ENCODE data around the gene CIART.
A peak's percentile ranks its signal among the peaks of the same experiment; 100 is the strongest.

The CIART gene

DNA sequence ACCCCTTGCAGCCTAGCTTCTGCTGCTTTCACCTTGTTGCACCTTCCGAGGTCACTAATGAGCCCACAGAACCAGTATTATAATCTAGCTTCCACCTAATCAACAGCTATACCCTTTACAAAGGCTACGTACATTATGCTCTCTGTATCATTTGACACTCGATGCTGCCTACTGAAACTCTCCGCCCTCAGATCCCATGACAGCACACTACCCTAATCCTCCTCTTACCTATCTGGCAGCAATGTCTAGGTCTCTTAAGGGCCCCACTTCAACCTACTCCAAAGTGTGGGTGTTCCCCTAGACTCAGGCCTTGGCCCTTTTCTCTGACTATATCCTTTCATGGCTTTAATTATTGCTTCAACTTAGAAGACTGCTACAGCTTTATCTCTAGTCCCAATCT lies 6.5 kb downstream of the CIART start:
- Histone ChIP-seq H3K4me1 (ENCODE audit: control insufficient read depth in 1 of 2, insufficient read depth in 1 of 2, low read depth in 1 of 2, low read length in 1 of 2) (peaks cover 7 to 10% of the 10 kb centered on the region in 2 experiments), H3K9me3 (no peaks in the 10 kb centered on the region), H3K27me3 (peaks cover 46% of the 10 kb centered on the region), H3K36me3 (no peaks in the 10 kb centered on the region), H3K27ac (no peak overlapping the region), H3K4me3 (ENCODE audit: low read depth in 1 of 2, low read length in 1 of 2) (no peak overlapping the region)
- TF ChIP-seq, protein P1, sequence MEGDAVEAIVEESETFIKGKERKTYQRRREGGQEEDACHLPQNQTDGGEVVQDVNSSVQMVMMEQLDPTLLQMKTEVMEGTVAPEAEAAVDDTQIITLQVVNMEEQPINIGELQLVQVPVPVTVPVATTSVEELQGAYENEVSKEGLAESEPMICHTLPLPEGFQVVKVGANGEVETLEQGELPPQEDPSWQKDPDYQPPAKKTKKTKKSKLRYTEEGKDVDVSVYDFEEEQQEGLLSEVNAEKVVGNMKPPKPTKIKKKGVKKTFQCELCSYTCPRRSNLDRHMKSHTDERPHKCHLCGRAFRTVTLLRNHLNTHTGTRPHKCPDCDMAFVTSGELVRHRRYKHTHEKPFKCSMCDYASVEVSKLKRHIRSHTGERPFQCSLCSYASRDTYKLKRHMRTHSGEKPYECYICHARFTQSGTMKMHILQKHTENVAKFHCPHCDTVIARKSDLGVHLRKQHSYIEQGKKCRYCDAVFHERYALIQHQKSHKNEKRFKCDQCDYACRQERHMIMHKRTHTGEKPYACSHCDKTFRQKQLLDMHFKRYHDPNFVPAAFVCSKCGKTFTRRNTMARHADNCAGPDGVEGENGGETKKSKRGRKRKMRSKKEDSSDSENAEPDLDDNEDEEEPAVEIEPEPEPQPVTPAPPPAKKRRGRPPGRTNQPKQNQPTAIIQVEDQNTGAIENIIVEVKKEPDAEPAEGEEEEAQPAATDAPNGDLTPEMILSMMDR (IDR thresholded peaks at IDR 0.05): no peak

DNA sequence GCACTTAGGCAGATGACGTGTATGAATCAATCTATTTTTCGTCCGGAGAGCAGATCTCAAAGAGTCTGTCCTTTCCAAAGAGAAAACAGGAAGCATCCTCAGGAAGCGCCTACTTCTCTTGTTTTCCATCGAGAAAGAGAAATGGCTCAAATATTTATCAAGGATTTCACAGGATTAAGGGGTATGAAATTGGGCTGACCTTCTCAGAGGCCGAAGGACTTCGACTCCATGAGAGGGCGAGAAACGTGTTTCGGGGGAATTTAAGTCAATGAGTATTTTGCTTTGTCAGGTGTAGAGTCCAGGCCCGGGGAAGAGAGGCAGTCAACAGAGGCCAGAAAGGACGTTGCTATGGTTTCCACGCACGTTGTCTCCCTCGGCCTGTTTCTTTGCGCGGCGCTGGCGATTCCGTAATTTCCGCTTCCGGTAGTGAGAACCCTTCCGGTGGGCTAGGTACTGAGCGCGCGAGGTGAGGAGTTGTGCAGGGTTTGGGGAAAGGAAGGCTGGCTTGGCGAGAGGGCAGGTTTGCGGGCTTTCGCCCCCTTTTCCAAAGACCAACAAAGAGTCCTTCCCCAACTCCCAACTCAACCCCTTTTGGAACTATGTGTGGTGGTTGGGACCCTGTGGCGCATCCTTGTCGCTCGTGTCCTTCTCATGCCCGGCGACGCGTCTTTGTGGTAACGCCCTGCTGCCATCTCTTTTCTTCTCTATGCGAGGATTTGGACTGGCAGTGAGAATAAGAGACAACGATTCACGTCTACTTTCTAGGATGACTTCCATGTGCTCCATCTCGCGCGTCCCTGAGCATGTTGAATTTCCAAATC lies 11.3 kb downstream of the CIART start, which contains the start of gene MRPS21:
Gene MRPS21, plus strand, starts transcription at position 429 of the 821 bp plus-strand sequence. CDS start 506 bp downstream, outside the sequence.
- Histone ChIP-seq H3K36me3 (peaks cover 6% of the 10 kb centered on the region), H3K27me3 (peaks cover 3% of the 10 kb centered on the region), H3K4me1 (ENCODE audit: control insufficient read depth in 1 of 2, insufficient read depth in 1 of 2, low read depth in 1 of 2, low read length in 1 of 2) (peaks cover 12 to 16% of the 10 kb centered on the region in 2 experiments), H3K4me3 (ENCODE audit: low read depth in 1 of 2, low read length in 1 of 2) (peak within 1 kb of the TSS; percentile 75 to 86), H3K27ac (peak within 1 kb of the TSS; percentile 76), H3K9me3 (no peaks in the 10 kb centered on the region)
- TF ChIP-seq, protein P1 (IDR thresholded peaks at IDR 0.05): no peak

DNA sequence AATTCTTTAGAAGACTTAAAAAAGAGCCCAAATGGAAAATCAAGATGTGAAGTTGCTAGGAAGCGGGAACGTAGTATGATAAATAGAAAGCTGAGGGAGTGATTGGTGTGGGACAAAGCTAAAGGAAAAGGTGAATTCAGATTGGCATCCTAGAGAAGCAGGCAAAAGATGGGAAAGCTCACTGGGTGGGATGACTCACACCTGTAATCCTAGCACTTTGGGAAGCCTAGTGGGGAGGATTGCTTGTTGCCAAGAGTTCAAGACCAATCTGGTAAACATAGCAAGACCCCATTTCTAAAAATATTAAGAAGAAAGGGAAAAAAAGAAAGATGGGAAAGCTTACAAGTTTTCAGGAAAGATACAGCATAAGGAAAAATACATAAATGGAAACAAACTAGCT lies 13.1 kb downstream of the CIART start:
- TF ChIP-seq, protein P1 (IDR thresholded peaks at IDR 0.05): no peak
- no peak overlapping the region for H3K4me3 ChIP-seq (ENCODE audit: low read depth in 1 of 2, low read length in 1 of 2)
- H3K27ac ChIP-seq: no peak overlapping the region
- H3K4me1 ChIP-seq (ENCODE audit: control insufficient read depth in 1 of 2, insufficient read depth in 1 of 2, low read depth in 1 of 2, low read length in 1 of 2): peaks cover 12 to 16% of the 10 kb centered on the region in 2 experiments
- H3K27me3 ChIP-seq: no peaks in the 10 kb centered on the region
- H3K9me3 ChIP-seq: no peaks in the 10 kb centered on the region
- H3K36me3 ChIP-seq: peaks cover 6% of the 10 kb centered on the region

DNA sequence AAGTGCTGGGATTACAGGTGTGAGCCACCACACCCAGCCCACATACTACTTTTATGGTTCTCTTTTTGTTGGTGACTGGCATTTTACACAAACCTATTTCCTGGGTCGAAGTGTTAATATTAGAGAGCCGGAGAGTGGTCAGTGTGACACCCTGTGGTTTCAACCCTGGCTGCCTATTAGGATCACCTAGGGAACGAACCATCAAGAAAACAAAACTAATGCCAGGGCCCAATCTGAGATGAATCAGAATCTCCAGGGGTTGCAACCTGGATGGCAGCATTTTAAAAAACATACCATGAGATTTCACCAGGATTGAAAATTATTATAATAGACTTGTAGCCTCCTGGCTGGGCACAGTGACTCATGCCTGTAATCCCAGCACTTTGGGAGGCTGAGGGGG lies 17.4 kb downstream of the CIART start:
- H3K4me3 ChIP-seq (ENCODE audit: low read depth in 1 of 2, low read length in 1 of 2): no peak overlapping the region
- peaks cover 21% of the 10 kb centered on the region for H3K36me3 ChIP-seq
- no peaks in the 10 kb centered on the region for H3K4me1 ChIP-seq (ENCODE audit: control insufficient read depth in 1 of 2, insufficient read depth in 1 of 2, low read depth in 1 of 2, low read length in 1 of 2)
- no peak overlapping the region for H3K27ac ChIP-seq
- H3K27me3 ChIP-seq: no peaks in the 10 kb centered on the region
- H3K9me3 ChIP-seq: no peaks in the 10 kb centered on the region
- TF ChIP-seq, protein P1 (IDR thresholded peaks at IDR 0.05): no peak

DNA sequence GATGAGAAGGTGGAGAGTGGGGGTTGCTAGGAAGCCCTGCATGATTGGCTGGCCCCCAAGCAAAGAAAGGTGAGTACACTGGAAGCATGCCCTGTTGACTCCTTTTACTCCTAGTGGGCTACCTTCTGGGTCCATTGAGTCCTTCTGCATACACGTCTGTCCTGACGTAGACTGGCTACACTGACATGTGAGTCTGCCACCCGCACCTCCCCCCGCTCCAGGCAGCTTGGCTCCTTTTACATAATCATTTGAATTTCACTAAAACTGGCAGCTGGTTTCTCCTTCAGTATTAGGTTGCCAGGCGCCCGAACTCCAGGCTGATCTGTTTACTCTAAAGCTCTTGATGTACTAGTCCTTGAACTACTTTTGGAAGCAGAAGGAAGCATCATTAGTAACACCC lies 20.0 kb downstream of the CIART start:
- no peaks in the 10 kb centered on the region for H3K4me1 ChIP-seq (ENCODE audit: control insufficient read depth in 1 of 2, insufficient read depth in 1 of 2, low read depth in 1 of 2, low read length in 1 of 2)
- H3K36me3 ChIP-seq: peaks cover 21% of the 10 kb centered on the region
- no peaks in the 10 kb centered on the region for H3K9me3 ChIP-seq
- H3K27me3 ChIP-seq: no peaks in the 10 kb centered on the region
- no peak overlapping the region for H3K27ac ChIP-seq
- H3K4me3 ChIP-seq (ENCODE audit: low read depth in 1 of 2, low read length in 1 of 2): no peak overlapping the region
- TF ChIP-seq, protein P1 (IDR thresholded peaks at IDR 0.05): no peak
